ENCODE results near the gene ATL3.

- TF ChIP-seq CTCF (conservative IDR thresholded peaks at IDR 0.05; ENCODE audit: low read length) = peak; percentile 65
- TF ChIP-seq EZH2phosphoT487 (IDR thresholded peaks at IDR 0.05; ENCODE audit: borderline replicate concordance) = no peak
Measured at GRCh38 chr11:63592975-63593395, 78.2 kb downstream of the ATL3 start.
